Adrenal gland (tissue), 12 donors: ENCODE results near the gene INAFM2. TPM values are rescaled to one million over a fixed set of nuclear protein-coding genes. Genes with fewer than 3 reads are reported as not detected.

Experiments used
- DNase-seq, 7 donors: peaks; one replicate each; pipeline ENCODE4 v3.0.0-alpha.2; 2019 to 2020
- H3K27ac ChIP-seq, 5 donors: fragments of 200-600 bp; sonication (generic) in 4 of 5; 1 replicate in 3 of 5; 2 replicates in 2 of 5; pipeline versions ENCODE4 v1.5.1 to v1.8.0; 2016 to 2020; ENCODE audit warnings: mild to moderate bottlenecking in 1 of 5
- H3K27me3 ChIP-seq: fragments of 200-600 bp; 2 replicates; pipeline ENCODE4 v1.8.0; 2021
- H3K36me3 ChIP-seq, 2 donors: fragments of 200-600 bp; replicated peaks in 1 of 2; 1 replicate in 1 of 2; 2 replicates in 1 of 2; pipeline versions ENCODE4 v1.5.1 to v1.8.0; 2018 to 2022
- H3K4me1 ChIP-seq, 2 donors: fragments of 200-600 bp; replicated peaks in 1 of 2; 1 replicate in 1 of 2; 2 replicates in 1 of 2; pipeline versions ENCODE4 v1.5.1 to v1.8.0; 2018 to 2021
- H3K4me3 ChIP-seq, 4 donors: fragments of 200-600 bp; sonication (generic) in 3 of 4; one replicate each; pipeline ENCODE4 v1.5.1; 2016 to 2018
- H3K9me3 ChIP-seq, 3 donors: fragments of 200-600 bp; sonication (generic) in 1 of 3; replicated peaks in 1 of 3; 1 replicate in 2 of 3; 2 replicates in 1 of 3; pipeline versions ENCODE4 v1.5.1 to v1.8.0; 2016 to 2021
- CTCF ChIP-seq, 6 experiments: fragments of 450-650 bp in 4 of 6; fragments of 200-600 bp in 2 of 6; sonication (generic) in 1 of 6; IDR thresholded peaks; 1 replicate in 5 of 6; 2 replicates in 1 of 6; pipeline versions ENCODE4 v1.5.1 to v1.8.0; 2016 to 2021; ENCODE audit warnings: antibody characterized with exemption in 6 of 6, mild to moderate bottlenecking in 2 of 6, moderate library complexity in 1 of 6
- POLR2A ChIP-seq, 2 donors: fragments of 450-650 bp; IDR thresholded peaks; one replicate each; pipeline ENCODE4 v1.6.1; 2017; ENCODE audit warnings: antibody characterized with exemption in 2 of 2, mild to moderate bottlenecking in 2 of 2, moderate library complexity in 1 of 2
- WGBS, 4 donors: extraction: QIAGEN DNeasy Blood & Tissue Kit in 2 of 4; methylation state at CpG; one replicate each; pipeline versions ENCODE4 v1.1.5 to v1.1.7; 2013 to 2017; 5-methylcytosine and 5-hydroxymethylcytosine counted together
- intact Hi-C, 2 donors: fragments of 100-400 bp; cut with DNase I; formaldehyde crosslinking; loops; one replicate each; pipeline versions ENCODE4 v1.14.1 to v1.15.0; 2022 to 2023
- polyA plus RNA-seq, 3 donors: library from polyadenylated mRNA; stranded (reverse); fragments of 200-250 nt in 2 of 3; fragments of 350-450 nt in 1 of 3; fragmentation: Illumina TruSeq in 1 of 3; extraction: RNeasy Lipid Tissue Mini Kit (QIAGEN cat#74804) in 1 of 3; gene quantifications; one replicate each; pipeline ENCODE4 v1.2.3, GENCODE V29; 2013 to 2014
- total RNA-seq, 9 donors: library from RNA; depleted of rRNA in 4 of 9; stranded (reverse); fragments of >200 nt in 4 of 9; fragments of 120-200 nt in 1 of 9; fragmentation: NEBNext Ultra II Directional in 1 of 9; extraction: Animal tissue kit (Norgen Biotek cat#: 25700) in 1 of 9; gene quantifications; one replicate each; pipeline versions ENCODE4 v1.1.0 to v1.2.4, GENCODE V29; 2013 to 2023
- donor health status: healthy with polysubstance abuse.
- donor health status: Bipolar disorder and iron deficiency.
- donor health status: DM: yes; HTN: yes; CAD: no.
- donor health status: DM: no; HTN: no; CAD: no.
- donor health status: DM: no; HTN: no; CAD: no.
- donor health status: DM: yes; HTN: yes; CAD: no.

The INAFM2 gene
- total and polyA plus RNA-seq, 12 donors, result 10.6 to 25.5 (median 20.1) TPM

GRCh38 chr15:40287968-40288367 lies 35.5 kb upstream of the INAFM2 start:
- no peak overlapping the region for H3K27ac ChIP-seq
- H3K4me3 ChIP-seq, result no peak overlapping the region
- peaks cover 7 to 12% of the 10 kb centered on the region in 2 donors for H3K4me1 ChIP-seq
- no peaks in the 10 kb centered on the region for H3K9me3 ChIP-seq
- 75 to 89% (median 80%) methylated on average over 1 to 4 of the region's 4 CpGs for WGBS, 4 donors
- DNase-seq, result no peak
- H3K27me3 ChIP-seq, result peaks cover 11% of the 10 kb centered on the region
- H3K36me3 ChIP-seq, result no peaks in the 10 kb centered on the region
- intact Hi-C loops, result no loop called here
- no peak for TF ChIP-seq CTCF (IDR thresholded peaks at IDR 0.05)
- no peak for TF ChIP-seq POLR2A (IDR thresholded peaks at IDR 0.05)

GRCh38 chr15:40289140-40289775 lies 34.2 kb upstream of the INAFM2 start:
- no peak for TF ChIP-seq POLR2A (IDR thresholded peaks at IDR 0.05)
- TF ChIP-seq CTCF (IDR thresholded peaks at IDR 0.05), result no peak
- Histone ChIP-seq H3K4me3 (no peak overlapping the region), H3K4me1 (peaks cover 7 to 8% of the 10 kb centered on the region in 2 donors), H3K9me3 (no peaks in the 10 kb centered on the region), H3K27ac (no peak overlapping the region), H3K36me3 (no peaks in the 10 kb centered on the region), H3K27me3 (peaks cover 3% of the 10 kb centered on the region)
- intact Hi-C loops, result no loop called here
- DNase-seq, result no peak
- 77 to 81% (median 79%) methylated on average over 6 of the region's 6 CpGs for WGBS, 4 donors

- no peak for DNase-seq
- no peak overlapping the region for H3K4me3 ChIP-seq
- intact Hi-C loops, result no loop called here
- no peak for TF ChIP-seq CTCF (IDR thresholded peaks at IDR 0.05)
- no peak for TF ChIP-seq POLR2A (IDR thresholded peaks at IDR 0.05)
- H3K36me3 ChIP-seq, result no peaks in the 10 kb centered on the region
- no peak overlapping the region for H3K27ac ChIP-seq
- H3K9me3 ChIP-seq, result no peaks in the 10 kb centered on the region
- WGBS, 4 donors, result 43 to 49% (median 45%) methylated on average over 9 to 12 of the region's 12 CpGs
- peaks cover 7 to 8% of the 10 kb centered on the region in 2 donors for H3K4me1 ChIP-seq
- peaks cover 3% of the 10 kb centered on the region for H3K27me3 ChIP-seq
These were observed 33.0 kb upstream of the INAFM2 start for GRCh38 chr15:40290545-40290917.

- Histone ChIP-seq H3K9me3 (no peaks in the 10 kb centered on the region), H3K36me3 (no peaks in the 10 kb centered on the region), H3K27me3 (peaks cover 3% of the 10 kb centered on the region), H3K27ac (no peak overlapping the region), H3K4me3 (peak overlapping the region in 1 of 4 donors; percentile 42), H3K4me1 (peaks cover 7 to 8% of the 10 kb centered on the region in 2 donors)
- TF ChIP-seq CTCF (IDR thresholded peaks at IDR 0.05) (no peak), POLR2A (IDR thresholded peaks at IDR 0.05) (no peak)
- intact Hi-C loops, result no loop called here
- DNase-seq, result peak in 4 of 7 donors; percentile 49 to 62 (median 56)
- 15 to 65% (median 22%) methylated on average over 23 to 68 of the region's 68 CpGs for WGBS, 4 donors
These were observed 32.4 kb upstream of the INAFM2 start for GRCh38 chr15:40290918-40291574.
